ENCODE measurements around the gene PRMT1. TPM values are rescaled to one million over a fixed set of nuclear protein-coding genes. Genes with fewer than 3 reads are reported as not detected.

The PRMT1 gene
- total RNA-seq, 4 donors from 2014 or later = 102 to 191 (median 144) TPM

DNA sequence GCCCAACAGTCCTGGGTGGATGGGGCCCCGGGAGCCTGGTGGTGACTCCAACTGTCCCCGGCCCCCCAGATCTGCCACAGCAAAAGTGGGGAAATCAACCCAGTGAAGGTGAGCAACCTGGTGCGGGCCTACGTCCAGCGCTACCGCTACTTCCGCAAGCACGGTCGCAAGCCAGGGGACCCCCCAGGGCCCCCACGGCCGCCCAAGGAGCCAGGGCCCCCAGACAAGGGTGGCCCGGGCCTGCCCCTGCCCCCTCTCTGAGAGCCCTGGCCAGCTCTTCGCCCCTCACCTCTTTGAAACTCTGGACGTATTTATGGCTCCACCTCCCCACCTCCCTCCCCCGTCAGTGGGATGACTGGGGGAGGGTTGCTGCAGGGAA is 18.9 kb upstream of the PRMT1 start:
- H3K27me3 ChIP-seq = no peaks in the 10 kb centered on the region
- intact Hi-C loops (cut with DNase I) = no loop called here
- H3K9me3 ChIP-seq = no peaks in the 10 kb centered on the region
- no peak overlapping the region for H3K27ac ChIP-seq (replicated peaks in 1 of 4)
- 92% methylated on average over 8 of the region's 15 CpGs for WGBS
- no peak overlapping the region for H3K4me3 ChIP-seq
- DNase-seq (ENCODE audit: extremely low spot score) = no peak
- peaks cover 0 to 2% (median under 1%) of the 10 kb centered on the region in 4 donors for H3K4me1 ChIP-seq
- TF ChIP-seq POLR2AphosphoS5 (IDR thresholded peaks at IDR 0.05) = no peak
- TF ChIP-seq POLR2A (IDR thresholded peaks at IDR 0.05; ENCODE audit: low read depth) = no peak
- TF ChIP-seq, protein P1, sequence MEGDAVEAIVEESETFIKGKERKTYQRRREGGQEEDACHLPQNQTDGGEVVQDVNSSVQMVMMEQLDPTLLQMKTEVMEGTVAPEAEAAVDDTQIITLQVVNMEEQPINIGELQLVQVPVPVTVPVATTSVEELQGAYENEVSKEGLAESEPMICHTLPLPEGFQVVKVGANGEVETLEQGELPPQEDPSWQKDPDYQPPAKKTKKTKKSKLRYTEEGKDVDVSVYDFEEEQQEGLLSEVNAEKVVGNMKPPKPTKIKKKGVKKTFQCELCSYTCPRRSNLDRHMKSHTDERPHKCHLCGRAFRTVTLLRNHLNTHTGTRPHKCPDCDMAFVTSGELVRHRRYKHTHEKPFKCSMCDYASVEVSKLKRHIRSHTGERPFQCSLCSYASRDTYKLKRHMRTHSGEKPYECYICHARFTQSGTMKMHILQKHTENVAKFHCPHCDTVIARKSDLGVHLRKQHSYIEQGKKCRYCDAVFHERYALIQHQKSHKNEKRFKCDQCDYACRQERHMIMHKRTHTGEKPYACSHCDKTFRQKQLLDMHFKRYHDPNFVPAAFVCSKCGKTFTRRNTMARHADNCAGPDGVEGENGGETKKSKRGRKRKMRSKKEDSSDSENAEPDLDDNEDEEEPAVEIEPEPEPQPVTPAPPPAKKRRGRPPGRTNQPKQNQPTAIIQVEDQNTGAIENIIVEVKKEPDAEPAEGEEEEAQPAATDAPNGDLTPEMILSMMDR (IDR thresholded peaks at IDR 0.05) = no peak
- TF ChIP-seq EP300 (IDR thresholded peaks at IDR 0.05) = no peak
- peaks cover 74 to 100% (median 99%) of the 10 kb centered on the region in 4 donors for H3K36me3 ChIP-seq

DNA sequence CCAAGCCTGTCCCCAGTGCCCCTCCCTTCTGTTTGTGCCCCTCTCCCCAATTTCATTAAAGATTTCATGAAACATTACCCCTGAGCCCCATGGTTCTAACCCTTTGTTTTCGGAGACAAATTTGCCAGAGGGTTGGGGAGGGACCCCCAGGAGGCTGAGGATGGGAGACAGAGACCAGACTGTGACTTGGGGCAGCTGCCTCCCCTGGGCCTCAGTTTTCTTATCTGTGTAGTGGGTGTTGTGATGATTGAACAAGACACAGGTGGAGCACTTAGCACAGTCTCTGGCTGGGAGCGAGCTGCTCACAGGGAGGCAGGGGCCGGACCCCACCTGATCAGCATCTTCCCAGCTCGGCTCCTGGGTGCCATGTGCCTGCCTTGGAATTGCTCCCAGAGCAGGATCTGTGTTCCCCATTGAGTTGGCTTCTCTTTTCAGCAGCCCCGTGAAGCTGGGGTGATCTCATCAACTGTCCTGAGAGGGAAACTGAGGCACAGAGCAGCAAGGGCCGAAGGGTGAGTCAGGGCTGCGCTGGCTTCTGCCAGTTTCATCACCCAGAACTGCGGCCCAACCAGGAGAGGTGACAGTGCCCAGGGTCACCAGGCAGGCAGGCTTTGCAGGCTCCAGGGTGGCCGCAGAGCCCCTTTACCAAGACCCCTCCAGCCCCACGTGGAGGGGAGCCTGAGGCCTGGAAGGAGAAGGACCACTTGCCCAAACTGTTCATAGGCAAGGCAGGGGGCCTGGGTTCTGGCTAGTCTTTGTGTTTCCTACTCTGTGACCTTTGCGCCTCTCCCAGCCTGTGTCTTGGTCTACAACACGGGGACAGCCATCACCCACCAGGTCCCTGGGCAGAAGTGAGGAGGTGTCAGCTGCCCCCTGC is 18.3 kb upstream of the PRMT1 start:
- peaks cover 68 to 94% (median 93%) of the 10 kb centered on the region in 4 donors for H3K36me3 ChIP-seq
- H3K27me3 ChIP-seq = no peaks in the 10 kb centered on the region
- intact Hi-C loops (cut with DNase I) = no loop called here
- no peak overlapping the region for H3K4me3 ChIP-seq
- H3K9me3 ChIP-seq = no peaks in the 10 kb centered on the region
- 97% methylated on average over 6 of the region's 12 CpGs for WGBS
- peaks cover 3 to 8% (median 6%) of the 10 kb centered on the region in 4 donors for H3K4me1 ChIP-seq
- H3K27ac ChIP-seq (replicated peaks in 1 of 4) = no peak overlapping the region
- DNase-seq (ENCODE audit: extremely low spot score) = no peak
- TF ChIP-seq POLR2A (IDR thresholded peaks at IDR 0.05; ENCODE audit: low read depth) (no peak), POLR2AphosphoS5 (IDR thresholded peaks at IDR 0.05) (no peak), EP300 (IDR thresholded peaks at IDR 0.05) (no peak)
- TF ChIP-seq, protein P1 (IDR thresholded peaks at IDR 0.05) = no peak

DNA sequence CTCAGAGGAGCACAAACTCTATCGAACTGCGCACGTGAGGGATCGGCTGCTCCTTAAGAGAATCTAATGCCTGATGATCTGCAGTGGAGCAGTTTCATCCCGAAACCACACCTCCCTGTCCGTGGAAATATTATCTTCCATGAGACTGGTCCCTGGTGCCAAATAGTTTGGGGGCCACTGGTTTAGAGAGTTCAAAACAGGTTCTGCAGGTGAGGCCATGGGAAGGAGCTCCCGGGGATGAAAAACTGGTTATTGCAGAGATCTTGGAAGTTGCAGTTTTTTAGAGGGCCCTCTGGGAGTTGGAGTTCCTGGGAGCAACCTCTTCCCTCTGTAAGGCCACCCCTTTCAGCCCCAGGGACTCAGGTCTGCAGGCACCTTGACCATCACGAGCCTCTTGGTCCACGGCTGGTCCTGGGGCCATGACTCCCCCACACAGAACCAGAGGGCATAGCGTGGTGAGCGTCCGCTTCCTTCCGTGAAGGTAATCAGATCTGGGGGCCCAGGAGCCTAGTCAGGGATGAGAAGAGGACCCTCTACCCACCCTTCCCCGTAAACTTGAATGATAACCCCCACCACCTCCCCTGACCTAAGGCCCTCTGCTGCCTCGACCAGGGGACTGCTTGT is 16.6 kb upstream of the PRMT1 start:
- Histone ChIP-seq H3K9me3 (no peaks in the 10 kb centered on the region), H3K27me3 (no peaks in the 10 kb centered on the region), H3K4me3 (no peak overlapping the region), H3K36me3 (peaks cover 53 to 78% (median 76%) of the 10 kb centered on the region in 4 donors), H3K4me1 (peaks cover 8 to 22% (median 15%) of the 10 kb centered on the region in 4 donors), H3K27ac (replicated peaks in 1 of 4) (no peak overlapping the region)
- 84% methylated on average over 15 of the region's 15 CpGs for WGBS
- intact Hi-C loops (cut with DNase I) = no loop called here
- no peak for TF ChIP-seq POLR2A (IDR thresholded peaks at IDR 0.05; ENCODE audit: low read depth)
- TF ChIP-seq, protein P1 (IDR thresholded peaks at IDR 0.05) = no peak
- no peak for TF ChIP-seq EP300 (IDR thresholded peaks at IDR 0.05)
- TF ChIP-seq POLR2AphosphoS5 (IDR thresholded peaks at IDR 0.05) = no peak
- no peak for DNase-seq (ENCODE audit: extremely low spot score)

DNA sequence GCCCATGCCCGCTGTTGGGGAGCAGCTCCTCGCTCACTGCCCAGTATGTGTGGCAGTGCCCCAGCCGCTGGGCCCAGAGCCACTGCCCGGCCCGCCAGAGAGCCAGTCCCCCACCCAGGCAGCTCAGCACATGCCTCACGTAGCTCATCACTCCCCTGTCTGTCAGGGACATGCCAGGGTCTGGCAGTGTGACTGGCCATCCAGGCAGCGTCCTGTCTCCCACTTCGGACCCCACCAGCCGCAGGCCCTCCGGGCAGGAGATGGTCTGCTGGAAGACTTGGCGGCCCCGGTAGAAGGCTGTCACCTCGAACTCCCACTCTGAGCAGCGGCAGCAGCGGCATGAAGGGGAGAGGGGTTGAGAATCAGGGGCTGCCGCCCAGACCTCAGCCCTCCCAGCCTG is 15.1 kb upstream of the PRMT1 start:
- H3K27me3 ChIP-seq = no peaks in the 10 kb centered on the region
- H3K4me1 ChIP-seq = peaks cover 17 to 34% (median 26%) of the 10 kb centered on the region in 4 donors
- intact Hi-C loops (cut with DNase I) = no loop called here
- WGBS = 95% methylated on average over 14 of the region's 16 CpGs
- H3K36me3 ChIP-seq = peaks cover 45 to 62% (median 61%) of the 10 kb centered on the region in 4 donors
- DNase-seq (ENCODE audit: extremely low spot score) = no peak
- H3K4me3 ChIP-seq = no peak overlapping the region
- no peaks in the 10 kb centered on the region for H3K9me3 ChIP-seq
- TF ChIP-seq POLR2A (IDR thresholded peaks at IDR 0.05; ENCODE audit: low read depth) (no peak), EP300 (IDR thresholded peaks at IDR 0.05) (no peak), POLR2AphosphoS5 (IDR thresholded peaks at IDR 0.05) (no peak)
- TF ChIP-seq, protein P1 (IDR thresholded peaks at IDR 0.05) = no peak
- no peak overlapping the region for H3K27ac ChIP-seq (replicated peaks in 1 of 4)

Measured in esophagus muscularis mucosa (tissue), 4 donors.